Skeletal muscle satellite cell (primary cell): ENCODE results near the gene DDX39B. TPM values are rescaled to one million over a fixed set of nuclear protein-coding genes. Genes with fewer than 3 reads are reported as not detected.
"Not testable (repeated sequence)": the region's sequence is repeated elsewhere in the genome, so short reads cannot be mapped to it uniquely, and the experiment has no call there.

Experiments
- H3K27me3 ChIP-seq: 2 replicates; pipeline ENCODE4 v1.7.0; 2013; ENCODE audit warnings: low read length; ENCODE audit not compliant: control insufficient read depth, insufficient read depth
- H3K36me3 ChIP-seq: 2 replicates; pipeline ENCODE4 v1.7.0; 2013; ENCODE audit warnings: mild to moderate bottlenecking, control low read depth, low read length; ENCODE audit not compliant: insufficient read depth
- H3K4me1 ChIP-seq: 2 replicates; pipeline ENCODE4 v1.7.0; 2013; ENCODE audit warnings: low read length; ENCODE audit not compliant: control insufficient read depth, insufficient read depth
- H3K4me2 ChIP-seq: 2 replicates; pipeline ENCODE4 v1.7.0; 2013; ENCODE audit warnings: mild to moderate bottlenecking, low read length
- H3K4me3 ChIP-seq: 2 replicates; pipeline ENCODE4 v1.7.0; 2013; ENCODE audit warnings: low read length
- H3K9ac ChIP-seq: 2 replicates; pipeline ENCODE4 v1.7.0; 2013; ENCODE audit warnings: mild to moderate bottlenecking, low read depth, low read length, moderate library complexity
- H3K9me3 ChIP-seq: replicated peaks from 2 replicates; pipeline ENCODE4 v1.7.0; 2013; ENCODE audit warnings: mild to moderate bottlenecking, control low read depth, low read length
- total RNA-seq: library from RNA; depleted of rRNA; stranded (reverse); fragments of >200 nt; gene quantifications from 2 replicates; pipeline ENCODE4 v1.2.3, GENCODE V29; 2012; rRNA removed

DDX39B gene
- total RNA-seq = 421 and 461 TPM in 2 replicates

- Histone ChIP-seq H3K9ac (peak within 1 kb of the TSS; percentile 99), H3K27me3 (no peaks in the 10 kb centered on the region), H3K36me3 (peaks cover 41% of the 10 kb centered on the region), H3K4me2 (peak within 1 kb of the TSS; percentile 92), H3K9me3 (no peaks in the 10 kb centered on the region), H3K4me1 (peaks cover 33% of the 10 kb centered on the region), H3K4me3 (peak within 1 kb of the TSS; percentile 87)
Measured at GRCh38 chr6:31541658-31542521, at the start of gene DDX39B. TSS of gene DDX39B (minus strand) at chr6:31542003. CDS start at chr6:31540532, 1,471 bp downstream.

DNA sequence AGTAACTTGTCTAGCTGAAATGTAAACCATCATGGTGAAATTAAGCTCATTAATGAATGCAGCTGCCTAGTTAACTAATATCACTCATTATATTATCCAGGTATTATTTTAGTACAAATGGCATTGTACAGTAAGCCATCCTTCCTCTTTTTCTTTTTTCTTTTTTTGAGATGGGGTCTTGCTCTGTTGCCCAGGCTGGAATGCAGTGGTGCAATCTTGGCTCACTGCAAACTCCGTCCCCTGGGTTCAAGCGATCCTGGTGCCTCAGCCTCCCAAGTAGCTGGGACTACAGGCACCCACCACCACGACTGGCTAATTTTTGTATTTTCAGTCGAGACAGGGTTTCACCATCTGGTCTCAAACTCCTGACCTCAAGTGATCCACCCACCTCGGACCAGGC, 48.9 kb upstream of the DDX39B start:
- not testable (repeated sequence) for H3K9ac ChIP-seq, H3K4me2 ChIP-seq, H3K4me1 ChIP-seq, H3K9me3 ChIP-seq, H3K36me3 ChIP-seq, H3K4me3 ChIP-seq, H3K27me3 ChIP-seq

GRCh38 chr6:31588871-31589650, 47.3 kb upstream of the DDX39B start:
- peaks cover 4% of the 10 kb centered on the region for H3K4me1 ChIP-seq
- H3K9me3 ChIP-seq = no peaks in the 10 kb centered on the region
- H3K36me3 ChIP-seq = no peaks in the 10 kb centered on the region
- no peak overlapping the region for H3K4me3 ChIP-seq
- H3K9ac ChIP-seq = no peak overlapping the region
- no peaks in the 10 kb centered on the region for H3K27me3 ChIP-seq
- no peak overlapping the region for H3K4me2 ChIP-seq

- H3K27me3 ChIP-seq = no peaks in the 10 kb centered on the region
- H3K36me3 ChIP-seq = no peaks in the 10 kb centered on the region
- no peak overlapping the region for H3K4me2 ChIP-seq
- H3K4me3 ChIP-seq = no peak overlapping the region
- peaks cover 4% of the 10 kb centered on the region for H3K4me1 ChIP-seq
- no peaks in the 10 kb centered on the region for H3K9me3 ChIP-seq
- H3K9ac ChIP-seq = no peak overlapping the region
Measured at GRCh38 chr6:31587791-31588777, 46.3 kb upstream of the DDX39B start.

GRCh38 chr6:31586599-31587281, 44.9 kb upstream of the DDX39B start:
- Histone ChIP-seq H3K36me3 (no peaks in the 10 kb centered on the region), H3K4me3 (no peak overlapping the region), H3K27me3 (no peaks in the 10 kb centered on the region), H3K4me2 (no peak overlapping the region), H3K9ac (no peak overlapping the region), H3K9me3 (no peaks in the 10 kb centered on the region), H3K4me1 (peaks cover 7% of the 10 kb centered on the region)

- Histone ChIP-seq H3K4me3 (no peak within 1 kb of the TSS), H3K4me1 (peaks cover 12% of the 10 kb centered on the region), H3K9ac (no peak within 1 kb of the TSS), H3K27me3 (no peaks in the 10 kb centered on the region), H3K9me3 (no peaks in the 10 kb centered on the region), H3K36me3 (no peaks in the 10 kb centered on the region), H3K4me2 (no peak within 1 kb of the TSS)
Measured at GRCh38 chr6:31586008-31586407, 44.2 kb upstream of the DDX39B start, which contains the start of gene LST1. TSS of gene LST1 (plus strand) at chr6:31586277. CDS start at chr6:31587300, 1,023 bp downstream.

- Histone ChIP-seq H3K27me3 (no peaks in the 10 kb centered on the region), H3K36me3 (no peaks in the 10 kb centered on the region), H3K4me3 (no peak overlapping the region), H3K9ac (no peak overlapping the region), H3K9me3 (no peaks in the 10 kb centered on the region), H3K4me2 (no peak overlapping the region), H3K4me1 (peaks cover 12% of the 10 kb centered on the region)
Measured at GRCh38 chr6:31585491-31585890, 43.7 kb upstream of the DDX39B start.

- Histone ChIP-seq H3K27me3 (no peaks in the 10 kb centered on the region), H3K36me3 (no peaks in the 10 kb centered on the region), H3K9me3 (no peaks in the 10 kb centered on the region), H3K4me3 (peak within 1 kb of the TSS; percentile 78), H3K9ac (peak within 1 kb of the TSS; percentile 77), H3K4me1 (peaks cover 8% of the 10 kb centered on the region), H3K4me2 (peak within 1 kb of the TSS; percentile 86)
Measured at GRCh38 chr6:31582230-31582643, 40.4 kb upstream of the DDX39B start, which contains the start of gene LTB. TSS of gene LTB (minus strand) at chr6:31582424. CDS start at chr6:31582417, 7 bp downstream.

- Histone ChIP-seq H3K4me3 (peak overlapping the region; percentile 78), H3K4me2 (peak overlapping the region; percentile 86), H3K9ac (peak overlapping the region; percentile 77), H3K36me3 (no peaks in the 10 kb centered on the region), H3K4me1 (peaks cover 8% of the 10 kb centered on the region), H3K9me3 (no peaks in the 10 kb centered on the region), H3K27me3 (no peaks in the 10 kb centered on the region)
Measured at GRCh38 chr6:31581434-31582229, 39.8 kb upstream of the DDX39B start.
